SU-DHL-6 (cell line): ENCODE data around the gene FAM217A.

ENCODE experiments used
- CTCF ChIP-seq: fragments of 200-600 bp; sonication (generic); IDR thresholded peaks from one replicate; pipeline ENCODE4 v1.5.1; 2017; ENCODE audit warnings: antibody characterized with exemption, mild to moderate bottlenecking, low read length, moderate library complexity; ENCODE audit not compliant: insufficient read depth, poor library complexity, severe bottlenecking
- EZH2phosphoT487 ChIP-seq: fragments of 200-600 bp; sonication (generic), shearing (Covaris generic); conservative IDR thresholded peaks from 2 replicates; pipeline ENCODE4 v1.6.1; 2018; ENCODE audit warnings: mild to moderate bottlenecking, antibody characterized with exemption, low read length, moderate library complexity, mixed read lengths

- TF ChIP-seq CTCF (no peak), EZH2phosphoT487 (no peak)
These were observed 13.0 kb upstream of the FAM217A start for GRCh38 chr6:4091941-4092340.
